Activated CD4-positive, alpha-beta T cell treated with anti-CD3 and anti-CD28 coated beads, Interleukin-2, amount 50 U/mL, for 1 hour (primary cell): ENCODE data around the gene USP51.
"Not testable (repeated sequence)": the region's sequence is repeated elsewhere in the genome, so short reads cannot be mapped to it uniquely, and the experiment has no call there.

Experiments used
- DNase-seq: peaks from one replicate; pipeline ENCODE4 v3.0.0-alpha.2; 2020

Gene USP51

GRCh38 chrX:55489314-55490009, at the start of gene USP51:
TSS of gene USP51 (minus strand) at chrX:55489848. CDS start at chrX:55488939, 909 bp downstream.
- peak; percentile 17 for DNase-seq

GRCh38 chrX:55524487-55524886, 34.8 kb upstream of the USP51 start:
- no peak for DNase-seq

GRCh38 chrX:55523356-55523755, 33.7 kb upstream of the USP51 start:
- no peak for DNase-seq

- no peak for DNase-seq
Observed at GRCh38 chrX:55522596-55523276, 33.1 kb upstream of the USP51 start.

GRCh38 chrX:55521687-55522086, 32.0 kb upstream of the USP51 start:
- no peak for DNase-seq

- DNase-seq, result not testable (repeated sequence)
Observed at GRCh38 chrX:55516794-55517481, 27.3 kb upstream of the USP51 start.

GRCh38 chrX:55513045-55513737, 23.5 kb upstream of the USP51 start:
- not testable (repeated sequence) for DNase-seq

GRCh38 chrX:55508410-55509152, 18.9 kb upstream of the USP51 start:
- not testable (repeated sequence) for DNase-seq

GRCh38 chrX:55507699-55508098, 18.1 kb upstream of the USP51 start:
- DNase-seq, result not testable (repeated sequence)

- not testable (repeated sequence) for DNase-seq
Observed at GRCh38 chrX:55507010-55507409, 17.4 kb upstream of the USP51 start.

GRCh38 chrX:55490974-55491373, 1.3 kb upstream of the USP51 start:
- DNase-seq, result no peak

- DNase-seq, result no peak
Observed at GRCh38 chrX:55490121-55490520, 473 bp upstream of the USP51 start.

GRCh38 chrX:55488593-55489313, 895 bp downstream of the USP51 start:
- DNase-seq, result peak; percentile 58

- no peak for DNase-seq
Observed at GRCh38 chrX:55488006-55488592, 1.5 kb downstream of the USP51 start.

- no peak for DNase-seq
Observed at GRCh38 chrX:55487143-55487542, 2.5 kb downstream of the USP51 start.

- no peak for DNase-seq
Observed at GRCh38 chrX:55486736-55487135, 2.9 kb downstream of the USP51 start.

GRCh38 chrX:55484948-55485347, 4.7 kb downstream of the USP51 start:
- no peak for DNase-seq

GRCh38 chrX:55480390-55481062, 9.1 kb downstream of the USP51 start:
- no peak for DNase-seq

- DNase-seq, result not testable (repeated sequence)
Observed at GRCh38 chrX:55479956-55480355, 9.7 kb downstream of the USP51 start.

GRCh38 chrX:55465791-55466190, 23.9 kb downstream of the USP51 start:
- not testable (repeated sequence) for DNase-seq

- not testable (repeated sequence) for DNase-seq
Observed at GRCh38 chrX:55465108-55465507, 24.5 kb downstream of the USP51 start.
